GM23248 (cell line): Measurements from ENCODE around the gene AP3D1.

Experiments used
- EZH2 ChIP-seq: fragments of 200-600 bp; sonication (generic); IDR thresholded peaks from 2 replicates; pipeline ENCODE4 v1.6.1; 2018; ENCODE audit warnings: antibody characterized with exemption, mild to moderate bottlenecking; ENCODE audit not compliant: insufficient read depth, poor library complexity, severe bottlenecking
- EZH2phosphoT487 ChIP-seq: fragments of 200-600 bp; sonication (generic); IDR thresholded peaks from 2 replicates; pipeline ENCODE4 v1.6.1; 2018; ENCODE audit warnings: antibody characterized with exemption, moderate library complexity, mild to moderate bottlenecking, low read depth; ENCODE audit not compliant: insufficient read depth

- no peak for TF ChIP-seq EZH2
- no peak for TF ChIP-seq EZH2phosphoT487
Measured at GRCh38 chr19:2188708-2189385, 37.5 kb upstream of the AP3D1 start.
